Measurements from ENCODE around the gene RRP15.

Gene RRP15

GRCh38 chr1:218361298-218362065 lies 76.4 kb downstream of the RRP15 start:
- Mint-ChIP-seq H3K27me3 (ENCODE audit: low read depth) (no peaks in the 10 kb centered on the region), H3K9me3 (no peaks in the 10 kb centered on the region), H3K4me3 (peak overlapping the region in 2 of 3 experiments; percentile 16 to 63), H3K4me1 (peaks cover 76% of the 10 kb centered on the region), H3K36me3 (ENCODE audit: low read depth) (peaks cover 28% of the 10 kb centered on the region), H3K27ac (peak overlapping the region; percentile 87 to 93 (median 91))
- peak; percentile 51 to 70 (median 64) for TF ChIP-seq CTCF (IDR thresholded peaks at IDR 0.05; ENCODE audit: unreplicated experiment in 3 of 3)

GRCh38 chr1:218362418-218363076 lies 77.5 kb downstream of the RRP15 start:
- Mint-ChIP-seq H3K4me3 (no peak overlapping the region), H3K27me3 (ENCODE audit: low read depth) (no peaks in the 10 kb centered on the region), H3K36me3 (ENCODE audit: low read depth) (peaks cover 32% of the 10 kb centered on the region), H3K4me1 (peaks cover 79% of the 10 kb centered on the region), H3K27ac (peak overlapping the region in 2 of 3 experiments; percentile 88 to 91), H3K9me3 (no peaks in the 10 kb centered on the region)
- TF ChIP-seq CTCF (IDR thresholded peaks at IDR 0.05; ENCODE audit: unreplicated experiment in 3 of 3): no peak

GRCh38 chr1:218363141-218363540 lies 78.0 kb downstream of the RRP15 start:
- Mint-ChIP-seq H3K4me1 (peaks cover 76% of the 10 kb centered on the region), H3K36me3 (ENCODE audit: low read depth) (peaks cover 29% of the 10 kb centered on the region), H3K4me3 (peak overlapping the region in 1 of 3 experiments; percentile 16), H3K9me3 (no peaks in the 10 kb centered on the region), H3K27ac (peak overlapping the region in 2 of 3 experiments; percentile 88 to 91), H3K27me3 (ENCODE audit: low read depth) (no peaks in the 10 kb centered on the region)
- no peak for TF ChIP-seq CTCF (IDR thresholded peaks at IDR 0.05; ENCODE audit: unreplicated experiment in 3 of 3)

- H3K27me3 Mint-ChIP-seq (ENCODE audit: low read depth): no peaks in the 10 kb centered on the region
Measured at GRCh38 chr1:218364028-218364710, 79.1 kb downstream of the RRP15 start.

More at GRCh38 chr1:218364028-218364710, 79.1 kb downstream of the RRP15 start:
- H3K27ac Mint-ChIP-seq: peak overlapping the region; percentile 53 to 91 (median 88)
- TF ChIP-seq CTCF (IDR thresholded peaks at IDR 0.05; ENCODE audit: unreplicated experiment in 3 of 3): no peak
- peak overlapping the region in 1 of 3 experiments; percentile 6 for H3K4me3 Mint-ChIP-seq
- H3K36me3 Mint-ChIP-seq (ENCODE audit: low read depth): peaks cover 31% of the 10 kb centered on the region
- H3K4me1 Mint-ChIP-seq: peaks cover 80% of the 10 kb centered on the region
- no peaks in the 10 kb centered on the region for H3K9me3 Mint-ChIP-seq
